Measurements from ENCODE around the gene PCSK7. TPM values are rescaled to one million over a fixed set of nuclear protein-coding genes. Genes with fewer than 3 reads are reported as not detected.
"Not testable (repeated sequence)": the region's sequence is repeated elsewhere in the genome, so short reads cannot be mapped to it uniquely, and the experiment has no call there.

The PCSK7 gene
- total RNA-seq, 1 experiment from 2014 or later: 50.7 TPM

DNA sequence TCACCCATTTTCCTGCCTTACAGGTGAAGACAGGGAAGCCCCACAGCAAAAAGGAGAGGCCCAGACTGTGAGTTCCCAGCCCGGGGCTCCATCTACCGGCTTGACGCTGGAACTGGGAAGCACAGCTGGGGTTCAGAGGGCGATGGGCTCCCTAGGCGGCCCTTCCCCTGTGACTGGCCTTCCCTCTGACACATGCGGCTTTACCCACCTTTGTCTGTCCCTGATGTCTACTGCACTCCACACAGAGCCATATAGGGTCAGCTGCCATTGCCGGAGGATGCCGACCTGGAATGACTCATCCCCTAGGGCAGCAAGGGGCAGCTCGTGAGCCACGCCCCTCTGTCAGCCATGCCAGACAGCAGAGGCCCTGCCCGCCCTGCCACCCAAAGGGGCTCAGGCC, 25.0 kb downstream of the PCSK7 start:
- H3K79me1 ChIP-seq (ENCODE audit: insufficient read depth, low read depth, low read length, poor library complexity, severe bottlenecking); H2AFZ ChIP-seq (ENCODE audit: low read length); H4K5ac ChIP-seq (ENCODE audit: insufficient read length, low read depth, low read length); H3T11ph ChIP-seq (ENCODE audit: low read length); H3K79me2 ChIP-seq (ENCODE audit: insufficient read depth, low read length); H3K18ac ChIP-seq (ENCODE audit: insufficient read length, low read depth, low read length); H3K4me1 ChIP-seq (ENCODE audit: insufficient read depth, low read length); H2BK5ac ChIP-seq (ENCODE audit: insufficient read length, low read length); H3K27me3 Mint-ChIP-seq (ENCODE audit: low read depth); H2BK20ac ChIP-seq (ENCODE audit: low read depth, low read length, poor library complexity, severe bottlenecking); H3K27me3 ChIP-seq (ENCODE audit: insufficient read depth, low read length); H3K14ac ChIP-seq (ENCODE audit: insufficient read depth, low read length); H3K4ac ChIP-seq (ENCODE audit: low read depth, low read length); H2BK120ac ChIP-seq (ENCODE audit: low read depth, low read length, poor library complexity, severe bottlenecking); H4K91ac ChIP-seq (ENCODE audit: insufficient read length, low read depth, low read length); H3K23me2 ChIP-seq (ENCODE audit: insufficient read length, low read depth, low read length, poor library complexity, severe bottlenecking); H3K9me3 Mint-ChIP-seq; H2BK15ac ChIP-seq (ENCODE audit: low read depth, low read length); H3K27ac Mint-ChIP-seq; H3K4me3 Mint-ChIP-seq; H4K20me1 ChIP-seq (ENCODE audit: control insufficient read depth, insufficient read depth, insufficient read length); H2AK5ac ChIP-seq (ENCODE audit: insufficient read length, low read length); H4K8ac ChIP-seq (replicated peaks; ENCODE audit: insufficient read length, low read depth, low read length); H3K23ac ChIP-seq (ENCODE audit: insufficient read length, low read depth, low read length); H3K27ac ChIP-seq (ENCODE audit: insufficient read length, low read depth, low read length); H3K4me1 Mint-ChIP-seq; H2BK12ac ChIP-seq (ENCODE audit: insufficient read length, low read depth, low read length); H3K4me2 ChIP-seq (ENCODE audit: insufficient read depth, insufficient read length, low read length); H3K9me3 ChIP-seq (ENCODE audit: control insufficient read depth, low read depth, low read length); H3K56ac ChIP-seq (ENCODE audit: insufficient read length, low read depth, low read length); H3K9ac ChIP-seq (ENCODE audit: extremely low read depth, insufficient read length, low read length): not testable (repeated sequence)
- DNase-seq: peak; percentile 62
- TF ChIP-seq, protein P1, sequence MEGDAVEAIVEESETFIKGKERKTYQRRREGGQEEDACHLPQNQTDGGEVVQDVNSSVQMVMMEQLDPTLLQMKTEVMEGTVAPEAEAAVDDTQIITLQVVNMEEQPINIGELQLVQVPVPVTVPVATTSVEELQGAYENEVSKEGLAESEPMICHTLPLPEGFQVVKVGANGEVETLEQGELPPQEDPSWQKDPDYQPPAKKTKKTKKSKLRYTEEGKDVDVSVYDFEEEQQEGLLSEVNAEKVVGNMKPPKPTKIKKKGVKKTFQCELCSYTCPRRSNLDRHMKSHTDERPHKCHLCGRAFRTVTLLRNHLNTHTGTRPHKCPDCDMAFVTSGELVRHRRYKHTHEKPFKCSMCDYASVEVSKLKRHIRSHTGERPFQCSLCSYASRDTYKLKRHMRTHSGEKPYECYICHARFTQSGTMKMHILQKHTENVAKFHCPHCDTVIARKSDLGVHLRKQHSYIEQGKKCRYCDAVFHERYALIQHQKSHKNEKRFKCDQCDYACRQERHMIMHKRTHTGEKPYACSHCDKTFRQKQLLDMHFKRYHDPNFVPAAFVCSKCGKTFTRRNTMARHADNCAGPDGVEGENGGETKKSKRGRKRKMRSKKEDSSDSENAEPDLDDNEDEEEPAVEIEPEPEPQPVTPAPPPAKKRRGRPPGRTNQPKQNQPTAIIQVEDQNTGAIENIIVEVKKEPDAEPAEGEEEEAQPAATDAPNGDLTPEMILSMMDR (conservative IDR thresholded peaks at IDR 0.05): peak; percentile 22; the same call in 2 of the 3 replicates
- H3K36me3 Mint-ChIP-seq (ENCODE audit: insufficient read depth in 1 of 3, low read depth in 3 of 3): peaks cover 10 to 32% (median 29%) of the 10 kb centered on the region in 3 experiments; a peak in 6 of 7 replicates
- no CpG with 5 or more reads among the region's 11 CpGs for WGBS (ENCODE audit: extremely low coverage, insufficient read length, low lambda C conversion rate)

DNA sequence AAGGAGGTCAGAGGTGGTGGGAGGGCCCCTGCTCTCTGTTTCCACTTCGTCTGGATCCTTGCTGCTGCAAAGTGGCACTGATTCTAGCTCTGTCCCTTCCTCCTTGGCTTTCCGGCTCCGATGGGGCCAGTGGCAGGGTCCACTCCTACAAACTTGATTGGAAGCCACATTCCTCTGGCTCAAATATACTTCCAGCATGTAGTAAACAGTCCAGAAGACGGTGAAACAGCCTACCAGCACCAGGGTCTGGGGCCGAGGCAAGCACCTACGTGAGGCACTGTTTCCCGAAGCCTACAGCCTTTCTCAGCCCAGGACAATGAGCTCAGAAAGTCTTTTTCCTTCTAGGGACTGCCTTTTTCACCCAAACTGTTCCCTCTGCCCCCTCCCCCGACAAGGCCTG, 25.8 kb downstream of the PCSK7 start:
- H3K14ac ChIP-seq (ENCODE audit: insufficient read depth, low read length): not testable (repeated sequence)

More for the DNA sequence above, 25.8 kb downstream of the PCSK7 start:
- not testable (repeated sequence) for H3K9me3 ChIP-seq (ENCODE audit: control insufficient read depth, low read depth, low read length); H3K9me3 Mint-ChIP-seq; H3K27me3 ChIP-seq (ENCODE audit: insufficient read depth, low read length); H2AFZ ChIP-seq (ENCODE audit: low read length); H3K4me1 Mint-ChIP-seq; H2BK120ac ChIP-seq (ENCODE audit: low read depth, low read length, poor library complexity, severe bottlenecking); H3K4ac ChIP-seq (ENCODE audit: low read depth, low read length); H3K23me2 ChIP-seq (ENCODE audit: insufficient read length, low read depth, low read length, poor library complexity, severe bottlenecking); H4K5ac ChIP-seq (ENCODE audit: insufficient read length, low read depth, low read length); H3K27me3 Mint-ChIP-seq (ENCODE audit: low read depth); H3K79me2 ChIP-seq (ENCODE audit: insufficient read depth, low read length); H3T11ph ChIP-seq (ENCODE audit: low read length); H2BK15ac ChIP-seq (ENCODE audit: low read depth, low read length); H3K79me1 ChIP-seq (ENCODE audit: insufficient read depth, low read depth, low read length, poor library complexity, severe bottlenecking); H4K8ac ChIP-seq (replicated peaks; ENCODE audit: insufficient read length, low read depth, low read length); H3K27ac ChIP-seq (ENCODE audit: insufficient read length, low read depth, low read length); H3K23ac ChIP-seq (ENCODE audit: insufficient read length, low read depth, low read length); H3K9ac ChIP-seq (ENCODE audit: extremely low read depth, insufficient read length, low read length); H3K4me3 Mint-ChIP-seq; H3K4me1 ChIP-seq (ENCODE audit: insufficient read depth, low read length); H4K20me1 ChIP-seq (ENCODE audit: control insufficient read depth, insufficient read depth, insufficient read length); H2BK20ac ChIP-seq (ENCODE audit: low read depth, low read length, poor library complexity, severe bottlenecking); H3K18ac ChIP-seq (ENCODE audit: insufficient read length, low read depth, low read length); H4K91ac ChIP-seq (ENCODE audit: insufficient read length, low read depth, low read length); H3K4me2 ChIP-seq (ENCODE audit: insufficient read depth, insufficient read length, low read length); H2BK5ac ChIP-seq (ENCODE audit: insufficient read length, low read length); H2AK5ac ChIP-seq (ENCODE audit: insufficient read length, low read length); H3K56ac ChIP-seq (ENCODE audit: insufficient read length, low read depth, low read length); H2BK12ac ChIP-seq (ENCODE audit: insufficient read length, low read depth, low read length); DNase-seq
- no CpG with 5 or more reads among the region's 8 CpGs for WGBS (ENCODE audit: extremely low coverage, insufficient read length, low lambda C conversion rate)
- Mint-ChIP-seq H3K36me3 (ENCODE audit: insufficient read depth in 1 of 3, low read depth in 3 of 3) (peaks cover 10 to 32% (median 29%) of the 10 kb centered on the region in 3 experiments; a peak in 6 of 7 replicates), H3K27ac (peak overlapping the region in 2 of 3 experiments; percentile 70 to 85; a peak in 2 of 7 replicates)
